SKM-1 (cell line): ENCODE measurements around the gene RELT.
"Not testable (repeated sequence)": the region's sequence is repeated elsewhere in the genome, so short reads cannot be mapped to it uniquely, and the experiment has no call there.

ENCODE experiments used
- DNase-seq: peaks from one replicate; lab custom pipeline; 2025; ENCODE audit not compliant: unreplicated experiment; lab: John Stamatoyannopoulos, UW

The RELT gene

GRCh38 chr11:73428227-73428626, 52.0 kb downstream of the RELT start:
- no peak for DNase-seq

- no peak for DNase-seq
Measured at GRCh38 chr11:73428699-73429098, 52.5 kb downstream of the RELT start.

GRCh38 chr11:73429121-73429750, 53.0 kb downstream of the RELT start:
- DNase-seq = no peak

GRCh38 chr11:73430326-73430725, 54.1 kb downstream of the RELT start:
- no peak for DNase-seq

GRCh38 chr11:73431396-73431795, 55.2 kb downstream of the RELT start:
- DNase-seq = no peak

- DNase-seq = not testable (repeated sequence)
Measured at GRCh38 chr11:73436859-73437258, 60.7 kb downstream of the RELT start.

- DNase-seq = no peak
Measured at GRCh38 chr11:73439002-73439843, 63.0 kb downstream of the RELT start.

GRCh38 chr11:73445980-73446379, 69.8 kb downstream of the RELT start:
- DNase-seq = no peak

GRCh38 chr11:73446766-73447165, 70.6 kb downstream of the RELT start:
- no peak for DNase-seq
